Renal cortical epithelial cell (primary cell): ENCODE measurements around the gene PARD3. TPM values are rescaled to one million over a fixed set of nuclear protein-coding genes. Genes with fewer than 3 reads are reported as not detected.

Experiments used
- DNase-seq: peaks from one replicate; pipeline ENCODE4 v3.0.0-alpha.2; 2011; ENCODE audit warnings: low read depth
- total RNA-seq: library from RNA; depleted of rRNA; stranded (reverse); fragments of >200 nt; gene quantifications from 2 replicates; pipeline ENCODE4 v1.2.3, GENCODE V29; 2014

Gene PARD3
- total RNA-seq, 1 donor from 2014 or later = 154 TPM

DNA sequence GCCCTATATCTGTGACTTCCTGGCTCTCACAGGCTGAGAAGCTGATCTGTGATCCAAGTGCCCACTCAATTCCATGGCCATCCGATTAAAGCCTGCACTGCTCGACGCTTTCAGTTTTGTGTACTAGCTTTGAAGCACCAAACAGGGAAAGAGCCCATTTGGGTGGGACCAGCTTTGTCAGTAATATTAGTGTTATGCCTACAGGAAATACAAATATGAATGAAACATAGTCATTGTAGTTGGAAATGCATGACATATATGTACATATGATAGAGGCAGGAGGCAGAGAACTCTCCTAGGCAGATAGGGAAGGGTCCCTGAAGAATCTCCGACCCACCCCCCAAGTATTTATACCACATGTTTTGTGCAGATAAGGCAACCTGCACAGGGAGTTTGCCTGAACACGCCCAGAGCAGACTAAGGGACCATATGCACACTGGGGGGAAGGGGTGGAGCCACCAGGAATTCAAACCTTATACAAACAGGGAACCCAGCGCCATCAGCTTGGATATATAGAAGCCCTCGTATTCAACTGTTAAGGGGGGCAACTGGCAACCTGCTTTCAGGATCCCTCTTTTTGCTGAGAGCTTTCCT, 653.2 kb downstream of the PARD3 start:
- no peak for DNase-seq

DNA sequence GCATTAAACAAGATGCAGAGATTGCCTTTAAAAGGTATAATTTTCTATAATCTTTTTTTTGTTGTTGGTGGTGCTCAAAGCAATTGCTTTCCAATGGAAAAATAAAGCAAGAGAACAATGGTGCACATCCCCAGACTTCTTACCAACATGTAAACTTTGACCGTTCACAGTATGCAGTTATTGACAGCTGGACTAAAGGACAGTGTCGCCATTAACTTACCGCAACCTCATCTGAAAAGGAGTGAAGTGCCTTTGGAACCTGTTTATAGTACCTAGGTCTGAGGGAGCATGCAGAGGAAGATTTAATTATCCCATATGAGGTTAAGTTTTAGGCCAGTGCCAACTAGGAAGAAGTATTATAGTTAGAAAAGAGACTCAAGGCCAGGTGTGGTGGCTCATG, 654.5 kb downstream of the PARD3 start:
- no peak for DNase-seq

DNA sequence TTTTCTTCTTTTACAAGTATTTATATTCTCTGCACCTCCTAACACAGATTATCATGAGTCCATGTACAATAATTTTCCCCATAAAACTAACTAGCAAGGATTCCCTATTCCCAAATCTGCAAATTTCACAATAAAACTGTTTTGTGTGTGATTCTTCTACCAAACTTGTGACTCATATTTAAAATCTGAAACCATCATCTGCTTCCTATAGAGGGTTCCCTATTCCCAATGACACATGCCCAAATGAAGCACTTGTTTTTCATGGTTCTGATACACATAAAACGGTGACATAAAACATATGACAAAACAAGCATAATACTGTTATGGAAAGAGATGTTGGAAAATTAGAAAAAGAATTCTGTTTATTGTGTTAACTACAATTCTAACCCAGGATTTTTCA, 657.6 kb downstream of the PARD3 start:
- DNase-seq = no peak

GRCh38 chr10:34156781-34157425, 658.2 kb downstream of the PARD3 start:
- no peak for DNase-seq

GRCh38 chr10:34155812-34156211, 659.3 kb downstream of the PARD3 start:
- DNase-seq = no peak

DNA sequence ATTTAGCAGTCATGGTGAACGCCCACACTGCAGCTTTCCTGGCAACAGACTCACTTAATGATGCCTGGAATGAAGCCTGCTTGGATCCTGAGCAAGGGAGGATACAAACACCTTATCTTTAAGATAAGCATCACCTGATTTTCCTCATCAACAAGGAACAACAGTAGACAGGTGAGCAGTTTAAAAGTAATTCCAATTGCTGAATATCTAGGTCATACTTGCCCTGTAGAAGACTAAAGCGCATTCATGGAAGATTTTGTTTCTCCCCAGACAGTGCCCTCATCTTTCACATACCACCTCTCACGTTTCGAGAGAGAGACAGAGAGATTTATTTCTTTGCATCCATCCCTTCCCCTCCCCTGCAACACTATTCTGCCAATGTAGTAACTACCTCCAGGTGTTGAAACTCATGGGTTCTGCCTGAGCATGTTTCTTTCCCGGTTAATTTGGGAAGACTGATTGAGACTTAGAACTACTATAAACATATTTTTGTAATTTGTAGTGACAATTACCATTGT, 660.7 kb downstream of the PARD3 start:
- no peak for DNase-seq

GRCh38 chr10:34153663-34154382, 661.3 kb downstream of the PARD3 start:
- no peak for DNase-seq

DNA sequence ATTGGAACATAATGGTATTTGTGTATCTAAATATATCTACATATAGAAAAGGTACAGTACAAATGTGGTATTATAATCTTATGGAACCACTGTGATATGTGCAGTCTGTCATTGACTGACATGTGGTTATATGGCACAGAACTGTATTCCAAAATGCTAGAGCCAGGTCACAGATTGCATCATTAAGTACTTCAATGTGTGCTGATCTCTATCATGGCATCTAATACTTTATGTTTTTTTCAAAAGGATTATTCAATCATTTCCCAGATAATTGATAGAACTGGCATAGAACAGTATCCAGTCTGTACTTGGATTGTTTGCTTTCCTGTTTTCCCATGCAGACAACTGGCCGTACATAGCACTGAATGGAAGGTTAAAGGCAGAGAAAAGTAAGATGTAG, 662.7 kb downstream of the PARD3 start:
- no peak for DNase-seq

DNA sequence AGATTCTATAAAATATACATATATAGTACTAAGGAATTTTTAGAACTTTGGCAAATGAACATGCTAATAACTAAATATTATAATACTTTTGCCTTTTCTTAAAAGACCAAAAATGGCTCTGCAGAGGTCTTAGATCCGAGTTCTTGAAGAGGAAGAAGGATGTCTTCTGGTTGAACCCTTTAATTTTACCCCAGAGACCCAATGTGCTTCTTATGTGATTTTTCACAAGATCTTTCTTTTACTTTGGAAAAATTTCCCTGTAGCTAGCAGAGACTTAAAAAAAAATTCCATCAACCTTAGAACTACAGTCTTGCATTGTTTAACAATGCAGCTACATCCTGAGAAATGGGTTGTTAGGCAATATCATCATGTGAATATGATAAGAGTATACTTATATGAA, 663.2 kb downstream of the PARD3 start:
- no peak for DNase-seq

DNA sequence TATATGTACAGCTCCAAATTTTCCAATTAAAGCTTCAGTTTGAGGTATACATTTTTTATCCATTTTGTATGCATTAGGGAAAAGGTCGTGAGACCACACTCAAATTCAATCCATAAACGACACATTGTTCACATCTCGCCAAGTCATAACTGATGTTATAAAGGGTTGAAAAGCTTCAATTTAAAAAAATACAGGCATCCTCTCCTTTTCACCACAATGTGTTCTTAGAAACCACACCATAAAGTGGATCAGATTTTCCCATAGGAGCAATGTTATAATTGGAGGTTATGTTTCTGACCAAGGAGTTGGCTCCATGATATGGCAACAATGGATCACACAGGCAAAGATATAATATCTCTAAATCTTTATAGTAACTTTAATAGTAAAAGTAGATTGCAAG, 663.6 kb downstream of the PARD3 start:
- DNase-seq = no peak

DNA sequence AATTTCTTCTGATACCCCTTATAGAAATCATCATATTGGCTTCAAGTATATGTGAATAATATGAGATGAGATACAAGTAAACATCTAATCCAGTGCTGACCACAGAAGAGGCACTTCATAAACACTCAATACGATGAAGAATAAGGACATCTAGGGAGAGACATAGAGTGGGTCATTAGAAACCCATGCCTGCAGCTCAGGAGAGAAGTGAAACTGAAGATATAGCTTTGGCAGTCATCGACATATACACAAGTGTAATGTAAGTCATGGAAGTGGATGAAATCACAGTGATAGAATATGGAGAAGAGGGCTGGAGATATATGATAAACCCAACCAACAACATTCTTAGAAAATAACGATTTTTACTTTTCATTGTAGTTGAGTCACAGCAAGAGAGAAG, 665.0 kb downstream of the PARD3 start:
- DNase-seq = no peak

- no peak for DNase-seq
These were observed 666.8 kb downstream of the PARD3 start for GRCh38 chr10:34148305-34148657.

GRCh38 chr10:34147641-34148304, 667.3 kb downstream of the PARD3 start:
- no peak for DNase-seq

GRCh38 chr10:34145715-34146114, 669.4 kb downstream of the PARD3 start:
- DNase-seq = no peak

DNA sequence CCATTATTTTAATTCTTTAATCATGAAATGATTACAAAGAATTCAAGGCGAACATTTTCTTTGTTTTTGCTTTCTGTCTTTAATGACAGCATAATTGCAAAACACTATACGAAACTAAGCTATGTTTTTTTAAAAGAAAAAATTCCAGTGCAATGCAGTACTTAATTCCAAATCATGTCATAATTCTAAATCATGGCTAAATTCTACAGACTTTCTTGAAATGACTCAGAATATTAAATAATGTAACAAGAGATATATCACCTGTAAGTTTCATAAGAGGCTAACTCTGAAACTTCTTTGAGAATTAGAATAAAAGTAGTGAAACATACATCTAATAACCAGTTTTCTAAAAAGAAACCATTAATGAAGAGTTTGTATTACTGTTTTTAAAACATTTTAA, 671.6 kb downstream of the PARD3 start:
- DNase-seq = no peak

DNA sequence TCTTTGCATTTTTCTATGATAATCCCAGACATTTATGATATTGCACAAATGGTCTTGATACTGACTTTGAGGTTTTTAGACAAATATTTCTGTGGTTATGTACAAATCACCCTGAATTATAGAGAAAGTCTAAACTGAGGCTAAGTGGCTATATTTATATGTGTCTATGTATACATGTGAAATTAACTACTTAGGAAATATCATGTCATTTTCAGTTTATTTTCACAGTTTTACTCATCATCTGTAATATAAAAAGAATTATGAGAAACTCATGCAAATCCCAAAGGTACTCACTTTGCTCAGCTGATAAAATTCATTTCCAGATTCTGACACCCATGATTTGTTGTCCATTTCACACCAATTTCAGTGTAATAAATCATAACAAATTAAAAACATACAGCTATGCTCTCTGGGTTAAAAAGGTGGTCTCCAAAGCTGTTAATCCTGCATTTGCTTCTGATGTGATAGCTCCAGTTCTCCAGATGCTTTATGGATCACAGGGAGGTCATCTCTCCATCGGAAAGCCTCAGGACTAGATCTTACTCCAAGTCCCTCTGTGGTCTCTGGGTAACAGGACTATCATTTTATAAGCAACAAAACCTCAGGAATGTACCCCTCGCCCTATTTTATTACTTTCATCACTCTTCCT, 673.9 kb downstream of the PARD3 start:
- DNase-seq = no peak

- DNase-seq = peak; percentile 79
These were observed 675.5 kb downstream of the PARD3 start for GRCh38 chr10:34139559-34139958.

GRCh38 chr10:34137955-34138354, 677.1 kb downstream of the PARD3 start:
- no peak for DNase-seq

- no peak for DNase-seq
These were observed 677.9 kb downstream of the PARD3 start for GRCh38 chr10:34137201-34137600.

DNA sequence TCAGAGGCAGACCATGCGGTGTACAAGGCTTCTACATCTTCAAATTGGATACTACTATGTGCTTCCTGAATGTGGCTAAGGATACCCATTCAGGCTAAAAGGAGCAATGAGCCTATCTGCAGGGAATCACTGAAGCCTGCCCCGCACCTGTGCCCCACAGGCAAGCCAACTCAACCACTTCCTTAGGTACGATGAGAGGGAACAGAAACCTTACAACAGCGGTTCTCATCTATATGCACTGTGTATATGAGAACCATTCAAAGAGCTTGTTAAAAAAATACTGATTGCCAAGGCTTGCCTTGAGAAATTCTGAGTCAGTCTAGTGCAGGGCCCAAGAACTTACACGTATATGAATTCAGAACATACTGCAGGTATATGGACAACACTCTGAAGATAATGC, 679.6 kb downstream of the PARD3 start:
- DNase-seq = no peak

DNA sequence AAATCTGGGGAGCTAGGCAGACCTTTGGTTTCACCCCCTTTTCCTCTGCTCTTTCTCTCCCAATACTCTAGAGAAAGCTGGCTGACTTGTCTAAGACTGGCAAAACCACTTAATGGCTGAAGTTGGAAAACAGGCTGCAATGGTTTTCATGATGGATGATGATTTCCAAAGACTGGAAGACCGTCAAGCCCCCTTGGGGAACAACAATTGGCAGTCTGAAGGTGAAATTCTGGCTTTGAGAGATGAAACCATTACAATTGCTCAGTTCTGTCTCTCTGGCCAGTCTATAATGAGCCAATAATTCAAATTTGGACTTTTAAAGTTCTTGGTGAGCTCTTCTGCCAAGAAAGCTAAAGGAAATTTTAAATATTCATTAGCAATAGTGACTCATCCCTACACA, 680.5 kb downstream of the PARD3 start:
- DNase-seq = no peak

GRCh38 chr10:34133406-34133805, 681.7 kb downstream of the PARD3 start:
- DNase-seq = no peak
